ENCODE data around the gene CNOT6L. TPM values are rescaled to one million over a fixed set of nuclear protein-coding genes. Genes with fewer than 3 reads are reported as not detected.

The CNOT6L gene
- total RNA-seq, 1 donor from 2014 or later: 46.9 TPM

GRCh38 chr4:77713884-77714283, 105.3 kb downstream of the CNOT6L start:
- no peak for DNase-seq (ENCODE audit: low spot score)

- DNase-seq (ENCODE audit: low spot score): no peak
Observed at GRCh38 chr4:77712675-77713074, 106.5 kb downstream of the CNOT6L start.

- DNase-seq (ENCODE audit: low spot score): no peak
Observed at GRCh38 chr4:77711469-77711868, 107.7 kb downstream of the CNOT6L start.

- no peak for DNase-seq (ENCODE audit: low spot score)
Observed at GRCh38 chr4:77710684-77711083, 108.5 kb downstream of the CNOT6L start.

- DNase-seq (ENCODE audit: low spot score): no peak
Observed at GRCh38 chr4:77710059-77710458, 109.1 kb downstream of the CNOT6L start.

- DNase-seq (ENCODE audit: low spot score): no peak
Observed at GRCh38 chr4:77706717-77707116, 112.5 kb downstream of the CNOT6L start.

GRCh38 chr4:77703666-77704065, 115.5 kb downstream of the CNOT6L start:
- no peak for DNase-seq (ENCODE audit: low spot score)

- DNase-seq (ENCODE audit: low spot score): no peak
Observed at GRCh38 chr4:77701121-77701520, 118.0 kb downstream of the CNOT6L start.

GRCh38 chr4:77699731-77700210, 119.4 kb downstream of the CNOT6L start:
- DNase-seq (ENCODE audit: low spot score): peak; percentile 84

- peak; percentile 88 for DNase-seq (ENCODE audit: low spot score)
Observed at GRCh38 chr4:77697860-77698590, 121.1 kb downstream of the CNOT6L start.

GRCh38 chr4:77695774-77696173, 123.4 kb downstream of the CNOT6L start:
- peak; percentile 84 for DNase-seq (ENCODE audit: low spot score)

- no peak for DNase-seq (ENCODE audit: low spot score)
Observed at GRCh38 chr4:77692847-77693432, 126.2 kb downstream of the CNOT6L start.

GRCh38 chr4:77681792-77682191, 137.4 kb downstream of the CNOT6L start:
- no peak for DNase-seq (ENCODE audit: low spot score)

GRCh38 chr4:77676842-77677241, 142.3 kb downstream of the CNOT6L start:
- DNase-seq (ENCODE audit: low spot score): no peak

- no peak for DNase-seq (ENCODE audit: low spot score)
Observed at GRCh38 chr4:77671051-77671450, 148.1 kb downstream of the CNOT6L start.

GRCh38 chr4:77669946-77670590, 149.1 kb downstream of the CNOT6L start:
- no peak for DNase-seq (ENCODE audit: low spot score)

GRCh38 chr4:77665381-77666069, 153.6 kb downstream of the CNOT6L start:
- no peak for DNase-seq (ENCODE audit: low spot score)

Other genes starting within 250 kb of the CNOT6L start
- gene CXCL13, start 213.5 kb downstream of the CNOT6L start, total RNA-seq (ENCODE audit: insufficient read depth, low replicate concordance): 2.4 TPM
- gene MRPL1, start 43.5 kb upstream of the CNOT6L start, total RNA-seq (ENCODE audit: insufficient read depth, low replicate concordance): 18.8 TPM
- gene FRAS1, start 238.0 kb upstream of the CNOT6L start, total RNA-seq (ENCODE audit: insufficient read depth, low replicate concordance): 47.7 TPM

Data from umbilical cord (tissue), 2 donors.